Lung microvascular endothelial cell (primary cell): Measurements from ENCODE around the gene CABCOCO1. TPM values are rescaled to one million over a fixed set of nuclear protein-coding genes. Genes with fewer than 3 reads are reported as not detected.

Experiments
- DNase-seq, 2 donors: peaks; one replicate each; pipeline versions ENCODE4 v3.0.0 to v3.0.0-alpha.2; 2010; ENCODE audit warnings: low read depth in 2 of 2
- total RNA-seq: library from RNA; depleted of rRNA; stranded (reverse); fragments of >200 nt; gene quantifications from 2 replicates; pipeline ENCODE4 v1.2.1, GENCODE V29; 2014

The CABCOCO1 gene
- total RNA-seq, 1 donor from 2014 or later: not detected

GRCh38 chr10:61784354-61785133 lies 121.8 kb downstream of the CABCOCO1 start:
- DNase-seq: peak in 1 of 2 donors; percentile 17

GRCh38 chr10:61785473-61786105 lies 122.9 kb downstream of the CABCOCO1 start:
- DNase-seq: no peak

GRCh38 chr10:61786728-61787127 lies 124.0 kb downstream of the CABCOCO1 start:
- DNase-seq: peak; percentile 63 to 64

GRCh38 chr10:61787170-61787569 lies 124.4 kb downstream of the CABCOCO1 start:
- DNase-seq: no peak

- DNase-seq: no peak
Observed at GRCh38 chr10:61789031-61789430, 126.3 kb downstream of the CABCOCO1 start.

- no peak for DNase-seq
Observed at GRCh38 chr10:61791216-61791615, 128.5 kb downstream of the CABCOCO1 start.

GRCh38 chr10:61792097-61792716 lies 129.5 kb downstream of the CABCOCO1 start:
- peak in 1 of 2 donors; percentile 49 for DNase-seq

GRCh38 chr10:61792921-61793320 lies 130.2 kb downstream of the CABCOCO1 start:
- peak in 1 of 2 donors; percentile 12 for DNase-seq

- peak; percentile 11 to 37 for DNase-seq
Observed at GRCh38 chr10:61793760-61794703, 131.3 kb downstream of the CABCOCO1 start.

GRCh38 chr10:61795147-61795546 lies 132.4 kb downstream of the CABCOCO1 start:
- no peak for DNase-seq

GRCh38 chr10:61795551-61795950 lies 132.8 kb downstream of the CABCOCO1 start:
- DNase-seq: no peak

GRCh38 chr10:61796785-61797184 lies 134.1 kb downstream of the CABCOCO1 start:
- DNase-seq: no peak

GRCh38 chr10:61797304-61798153 lies 134.8 kb downstream of the CABCOCO1 start:
- no peak for DNase-seq

GRCh38 chr10:61798713-61799112 lies 136.0 kb downstream of the CABCOCO1 start:
- DNase-seq: no peak

GRCh38 chr10:61801484-61801883 lies 138.8 kb downstream of the CABCOCO1 start:
- no peak for DNase-seq

- no peak for DNase-seq
Observed at GRCh38 chr10:61803269-61803668, 140.5 kb downstream of the CABCOCO1 start.

- DNase-seq: peak in 1 of 2 donors; percentile 64
Observed at GRCh38 chr10:61804414-61804813, 141.7 kb downstream of the CABCOCO1 start.

GRCh38 chr10:61805091-61805490 lies 142.4 kb downstream of the CABCOCO1 start:
- no peak for DNase-seq

GRCh38 chr10:61810263-61810662 lies 147.5 kb downstream of the CABCOCO1 start:
- DNase-seq: no peak

GRCh38 chr10:61812052-61812721 lies 149.5 kb downstream of the CABCOCO1 start:
- DNase-seq: no peak
